Skin epidermis (tissue), 12 donors: ENCODE results near the gene NPY5R.

Experiments
- H3K27ac ChIP-seq, 21 experiments: fragments of 200-600 bp; sonication (generic) in 11 of 21; one replicate each; pipeline ENCODE4 v1.5.0; 2020; ENCODE audit warnings: mild to moderate bottlenecking in 3 of 21, inconsistent platforms in 2 of 21, moderate library complexity in 2 of 21
- H3K4me3 ChIP-seq, 7 experiments: fragments of 200-600 bp; sonication (generic) in 2 of 7; one replicate each; pipeline ENCODE4 v1.5.0; 2020; ENCODE audit warnings: inconsistent platforms in 2 of 7, mild to moderate bottlenecking in 2 of 7, moderate library complexity in 1 of 7

Gene NPY5R

DNA sequence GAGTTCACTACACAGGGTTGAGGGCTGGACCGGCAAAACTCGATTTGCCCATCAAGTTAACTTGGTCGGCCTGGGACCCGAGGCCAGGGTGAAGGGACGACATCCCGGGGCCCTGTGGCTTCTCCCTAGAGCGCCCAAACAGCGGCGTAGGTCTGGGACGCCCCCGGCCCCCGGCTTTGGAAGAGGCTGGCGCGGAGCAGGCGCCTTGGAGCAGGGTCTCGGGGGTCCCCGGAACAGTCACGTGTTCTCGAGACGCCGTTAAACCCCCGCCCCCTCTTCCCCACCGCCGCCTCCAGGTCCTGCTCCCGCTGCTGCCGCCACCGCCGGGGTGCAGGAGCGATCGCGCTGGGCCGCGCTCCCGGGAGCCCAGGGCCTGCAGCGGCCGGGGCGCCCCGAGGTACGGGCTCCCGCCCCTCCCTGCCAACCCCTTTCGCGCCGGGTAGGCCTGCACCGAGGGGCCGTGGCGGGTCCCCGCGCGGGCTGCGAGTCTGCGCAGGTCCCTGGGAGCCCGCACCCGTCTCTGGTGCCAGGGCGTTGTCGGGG is at the start of gene NPY5R:
TSS of gene NPY5R (plus strand) at position 289 of the 543 bp plus-strand sequence. CDS start 6,382 bp downstream, outside the sequence.
- H3K4me3 ChIP-seq: peak within 1 kb of the TSS in 4 of 7 experiments; percentile 13 to 40 (median 29)
- H3K27ac ChIP-seq: peak within 1 kb of the TSS in 6 of 21 experiments; percentile 2 to 67 (median 37)

DNA sequence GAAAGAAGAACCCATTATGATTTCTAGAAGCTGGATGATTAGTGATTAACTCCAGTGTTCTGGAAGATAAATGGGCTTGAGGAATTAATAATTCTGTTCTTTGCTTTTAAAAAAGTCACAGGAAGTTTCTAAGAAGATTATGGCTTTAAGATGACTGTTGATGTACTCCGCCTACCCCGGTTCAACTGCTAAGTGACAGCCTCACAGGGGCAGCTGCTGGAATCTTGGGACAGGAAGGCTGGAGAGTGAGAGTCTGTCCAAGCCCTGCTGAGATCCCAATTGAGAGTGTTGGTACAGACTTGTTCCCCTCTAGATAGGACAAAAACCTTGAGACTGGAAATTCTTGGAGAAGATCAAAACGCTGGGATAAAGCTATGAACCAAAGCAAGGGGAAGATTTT is 48.6 kb upstream of the NPY5R start:
- no peak overlapping the region for H3K4me3 ChIP-seq
- H3K27ac ChIP-seq: no peak overlapping the region

- H3K4me3 ChIP-seq: no peak overlapping the region
- H3K27ac ChIP-seq: no peak overlapping the region
These were observed 43.2 kb upstream of the NPY5R start for GRCh38 chr4:163300445-163300844.

- no peak overlapping the region for H3K27ac ChIP-seq
- H3K4me3 ChIP-seq: no peak overlapping the region
These were observed 40.6 kb upstream of the NPY5R start for GRCh38 chr4:163303069-163303468.

GRCh38 chr4:163309466-163309865 is 34.2 kb upstream of the NPY5R start:
- Histone ChIP-seq H3K4me3 (no peak overlapping the region), H3K27ac (no peak overlapping the region)

- Histone ChIP-seq H3K4me3 (no peak overlapping the region), H3K27ac (no peak overlapping the region)
These were observed 26.6 kb upstream of the NPY5R start for GRCh38 chr4:163317110-163317509.

DNA sequence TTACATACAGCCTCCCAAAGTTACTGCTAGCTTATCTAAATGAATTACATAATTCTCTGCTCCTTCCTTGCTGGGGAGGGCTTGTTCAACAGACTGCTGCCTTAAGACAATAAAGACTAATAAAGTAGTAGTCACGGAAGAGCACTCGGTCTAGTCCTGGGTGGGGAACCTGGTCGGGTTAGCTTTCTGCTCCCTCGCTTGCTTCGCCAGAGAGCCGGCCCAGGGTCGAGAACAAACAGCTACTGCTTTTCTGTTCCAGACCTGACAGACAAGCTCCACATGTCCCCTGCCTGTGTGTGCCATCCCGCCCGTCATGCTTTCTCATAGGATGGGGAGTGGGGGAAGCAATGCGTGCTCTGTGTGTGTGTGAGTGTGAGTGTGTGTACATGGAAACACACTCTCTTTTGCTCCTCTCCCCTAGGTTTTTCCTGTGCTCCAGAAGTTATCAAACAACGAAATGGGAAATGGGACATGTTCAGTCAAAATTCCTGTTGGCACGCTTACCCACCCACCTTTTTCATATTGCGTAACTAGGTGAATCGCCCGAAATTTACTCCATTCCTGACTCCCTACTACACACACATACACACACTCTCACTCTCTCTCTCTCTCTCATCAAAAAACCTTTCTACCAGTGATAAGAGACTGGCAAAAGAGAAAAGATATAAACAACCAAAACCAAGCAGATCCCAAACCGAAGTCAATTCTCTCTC is 12.6 kb upstream of the NPY5R start:
- no peak overlapping the region for H3K27ac ChIP-seq
- peak overlapping the region in 3 of 7 experiments; percentile 38 to 49 (median 41) for H3K4me3 ChIP-seq

- Histone ChIP-seq H3K4me3 (peak overlapping the region; percentile 7 to 49 (median 33)), H3K27ac (no peak overlapping the region)
These were observed 11.9 kb upstream of the NPY5R start for GRCh38 chr4:163331629-163332376.

DNA sequence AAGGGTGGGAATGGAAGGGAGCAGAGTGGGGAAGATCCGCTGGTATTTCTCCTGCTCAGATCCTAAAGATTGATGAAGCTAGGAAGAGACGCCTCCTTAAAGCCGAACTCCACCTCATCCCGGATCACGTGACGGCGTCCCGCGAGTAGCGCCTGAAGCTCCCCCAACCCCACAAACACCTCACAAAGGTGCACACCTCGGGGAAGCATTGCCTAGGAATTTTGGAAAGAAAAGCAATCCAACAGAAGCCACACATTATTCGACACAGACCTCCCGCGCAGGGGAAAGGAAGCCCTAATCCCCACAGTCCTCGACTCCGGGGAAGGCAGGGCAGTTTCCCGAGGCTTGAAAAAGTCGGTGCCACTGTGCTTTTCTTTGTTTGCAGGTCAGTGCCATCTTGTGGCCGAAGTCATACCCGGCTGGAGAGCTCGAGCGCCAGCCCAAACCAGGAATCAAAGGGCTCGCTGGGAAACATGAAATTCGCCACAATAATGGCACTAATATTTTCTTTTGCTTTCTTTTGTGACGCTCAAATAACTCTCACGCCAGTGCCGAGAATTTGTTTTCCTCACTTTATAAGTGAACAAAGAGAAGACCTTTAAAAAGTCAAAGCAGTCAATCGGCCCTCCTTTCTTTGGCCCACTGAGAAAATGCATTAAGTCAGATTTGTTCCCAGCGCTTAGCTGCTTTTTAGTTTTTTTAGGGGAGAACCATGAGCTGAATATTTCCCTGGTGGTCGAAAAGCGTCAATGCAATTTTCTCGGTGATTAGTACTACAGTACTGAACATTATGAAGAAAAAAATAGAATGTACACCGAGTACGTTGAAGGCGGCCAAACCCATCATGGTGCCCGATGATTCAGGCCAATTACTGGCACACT is 10.9 kb upstream of the NPY5R start, which contains the start of gene NPY1R:
TSS of gene NPY1R (minus strand) at position 71 of the 881 bp plus-strand sequence. CDS start 6,042 bp downstream, outside the sequence.
- Histone ChIP-seq H3K27ac (peak within 1 kb of the TSS in 4 of 21 experiments; percentile 18 to 50 (median 32)), H3K4me3 (peak within 1 kb of the TSS; percentile 7 to 49 (median 33))

GRCh38 chr4:163335384-163335783 is 8.3 kb upstream of the NPY5R start:
- Histone ChIP-seq H3K27ac (no peak overlapping the region), H3K4me3 (no peak overlapping the region)

DNA sequence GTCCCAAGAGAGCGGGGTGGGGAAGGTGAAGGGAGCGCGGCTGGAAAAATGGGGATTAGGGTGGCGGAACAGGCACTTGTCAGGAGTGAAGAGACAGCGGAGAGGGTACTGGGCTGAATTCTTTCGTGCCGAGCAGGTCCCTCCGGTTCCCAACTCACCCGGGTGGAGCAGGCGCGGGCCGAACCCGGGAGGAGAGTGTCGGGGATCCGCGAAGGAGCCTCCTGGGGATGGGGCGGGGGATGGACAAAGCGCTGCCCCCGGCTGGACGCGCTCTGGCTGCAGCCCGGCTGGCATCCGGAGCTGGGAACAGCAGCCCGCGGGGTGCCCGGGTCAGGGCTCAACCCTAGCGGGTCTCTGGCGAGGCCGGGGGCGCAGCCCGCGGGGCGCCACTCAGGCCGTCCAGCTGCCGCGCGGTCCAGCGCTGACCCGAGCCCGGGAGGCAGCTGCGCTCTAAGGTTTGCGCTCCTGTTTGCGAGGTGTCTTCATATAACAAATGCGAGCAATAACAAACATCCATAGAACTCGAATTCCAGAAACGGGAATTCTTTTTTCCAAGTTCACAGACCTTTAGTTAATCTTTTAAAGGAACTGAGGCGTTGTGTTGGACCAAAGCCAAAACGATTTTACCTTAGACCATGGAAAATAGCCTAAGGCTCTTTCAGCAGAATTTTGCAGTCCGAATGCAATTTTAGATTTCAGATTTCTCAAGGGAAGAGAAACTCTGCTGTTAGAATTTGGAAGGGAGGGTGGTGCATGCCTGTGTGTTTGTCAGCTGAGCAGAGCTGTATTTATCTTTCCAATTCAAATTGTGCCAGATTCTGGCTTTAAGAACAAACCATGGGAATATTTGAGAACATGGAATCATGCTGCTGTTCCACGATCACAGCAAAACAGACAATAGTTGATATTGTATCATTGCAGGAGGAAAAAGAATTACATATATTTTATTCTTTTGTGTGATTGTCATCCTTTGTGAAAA is 744 bp downstream of the NPY5R start:
- peak overlapping the region in 4 of 7 experiments; percentile 13 to 40 (median 29) for H3K4me3 ChIP-seq
- H3K27ac ChIP-seq: peak overlapping the region in 6 of 21 experiments; percentile 2 to 67 (median 37)

DNA sequence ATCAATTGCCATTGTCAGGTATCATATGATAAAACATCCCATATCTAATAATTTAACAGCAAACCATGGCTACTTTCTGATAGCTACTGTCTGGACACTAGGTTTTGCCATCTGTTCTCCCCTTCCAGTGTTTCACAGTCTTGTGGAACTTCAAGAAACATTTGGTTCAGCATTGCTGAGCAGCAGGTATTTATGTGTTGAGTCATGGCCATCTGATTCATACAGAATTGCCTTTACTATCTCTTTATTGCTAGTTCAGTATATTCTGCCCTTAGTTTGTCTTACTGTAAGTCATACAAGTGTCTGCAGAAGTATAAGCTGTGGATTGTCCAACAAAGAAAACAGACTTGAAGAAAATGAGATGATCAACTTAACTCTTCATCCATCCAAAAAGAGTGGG is 7.0 kb downstream of the NPY5R start:
- H3K4me3 ChIP-seq: no peak overlapping the region
- H3K27ac ChIP-seq: no peak overlapping the region

DNA sequence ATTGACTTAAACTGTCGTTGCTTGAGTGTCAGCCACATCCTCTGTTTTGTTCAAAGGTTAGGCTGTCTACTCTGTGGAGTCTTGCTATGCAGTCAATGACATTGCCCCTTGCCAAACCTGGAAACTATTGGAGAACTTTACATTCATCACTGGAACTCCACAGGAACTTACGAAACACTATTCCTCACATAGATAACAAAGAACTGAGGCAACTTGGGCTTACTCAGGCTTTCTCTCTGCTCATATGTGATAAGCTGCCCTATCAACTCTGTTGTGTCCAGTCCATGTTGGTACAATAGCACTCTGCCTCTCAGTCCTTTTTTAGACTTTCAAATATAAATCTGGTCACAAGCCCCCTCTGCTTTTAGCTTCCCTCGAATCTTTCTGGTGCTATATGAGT is 9.4 kb downstream of the NPY5R start:
- H3K27ac ChIP-seq: no peak overlapping the region
- no peak overlapping the region for H3K4me3 ChIP-seq

DNA sequence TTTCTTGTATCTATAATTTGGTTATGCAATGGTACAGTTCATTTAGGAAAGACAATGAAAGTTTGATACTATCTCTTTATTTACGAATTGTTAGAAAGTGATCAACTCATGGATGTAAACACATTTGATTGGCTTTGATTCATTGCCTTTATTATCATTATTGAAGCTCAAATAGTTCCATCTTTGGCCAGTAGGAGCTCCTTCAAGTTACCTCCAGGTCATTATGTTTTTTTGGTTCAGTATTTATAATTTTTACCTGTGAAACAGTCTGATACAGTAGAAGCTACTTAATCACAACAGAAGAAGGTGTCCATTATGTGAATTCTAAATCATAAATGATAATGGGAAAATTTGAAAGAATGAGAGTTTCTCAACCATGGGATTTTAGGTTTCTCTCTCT is 12.4 kb downstream of the NPY5R start:
- H3K27ac ChIP-seq: no peak overlapping the region
- no peak overlapping the region for H3K4me3 ChIP-seq

- H3K27ac ChIP-seq: no peak overlapping the region
These were observed 24.0 kb downstream of the NPY5R start for GRCh38 chr4:163367651-163368050.

GRCh38 chr4:163372029-163372428 is 28.3 kb downstream of the NPY5R start:
- H3K27ac ChIP-seq: peak overlapping the region in 1 of 21 experiments; percentile 27
- no peak overlapping the region for H3K4me3 ChIP-seq

More at GRCh38 chr4:163367651-163368050, 24.0 kb downstream of the NPY5R start:
- H3K4me3 ChIP-seq: no peak overlapping the region

GRCh38 chr4:163378661-163379060 is 35.0 kb downstream of the NPY5R start:
- no peak overlapping the region for H3K4me3 ChIP-seq

GRCh38 chr4:163380703-163381102 is 37.0 kb downstream of the NPY5R start:
- Histone ChIP-seq H3K4me3 (no peak overlapping the region), H3K27ac (no peak overlapping the region)

More at GRCh38 chr4:163378661-163379060, 35.0 kb downstream of the NPY5R start:
- no peak overlapping the region for H3K27ac ChIP-seq
